H1 (cell line): ENCODE data around the gene AMZ1. TPM values are rescaled to one million over a fixed set of nuclear protein-coding genes. Genes with fewer than 3 reads are reported as not detected.

Experiments used
- CTCF ChIA-PET: fragments of 300-600 bp; sonication (Branson Sonifier 250); formaldehyde crosslinking; loops from one replicate; lab custom pipeline; 2021; ENCODE audit not compliant: partially characterized antibody; lab: Charles Lee
- POLR2A ChIA-PET: fragments of 300-600 bp; sonication (Branson Sonifier 250); formaldehyde crosslinking; loops from one replicate; lab custom pipeline; 2021; ENCODE audit warnings: inconsistent platforms; ENCODE audit not compliant: partially characterized antibody; lab: Charles Lee
- DNase-seq, 2 experiments: peaks; one replicate each; pipeline versions ENCODE4 v3.0.0 to v3.0.0-alpha.2; 2010 to 2022; ENCODE audit warnings: low spot score in 2 of 2, low read depth in 1 of 2, mixed read lengths in 1 of 2
- FAIRE-seq: peaks from 2 replicates; lab custom pipeline; 2011; peaks lifted over from hg19 to GRCh38; lab: Jason Lieb, UNC
- H2AFZ ChIP-seq: 2 replicates; pipeline ENCODE4 v1.8.1; 2012; ENCODE audit warnings: low read length, inconsistent platforms
- H2AK5ac ChIP-seq: 2 replicates; pipeline ENCODE4 v1.6.1; 2013; ENCODE audit warnings: low read depth, low read length
- H2BK120ac ChIP-seq: replicated peaks from 2 replicates; pipeline ENCODE3; 2013; ENCODE audit warnings: low read depth, low read length, inconsistent platforms
- H2BK12ac ChIP-seq: 2 replicates; pipeline ENCODE4 v1.6.1; 2013; ENCODE audit warnings: low read depth, low read length
- H2BK15ac ChIP-seq: 2 replicates; pipeline ENCODE4 v1.6.1; 2013; ENCODE audit warnings: low read length
- H2BK20ac ChIP-seq: 2 replicates; pipeline ENCODE4 v1.6.1; 2013; ENCODE audit warnings: low read length
- H2BK5ac ChIP-seq: 2 replicates; pipeline ENCODE4 v1.6.1; 2013; ENCODE audit warnings: low read depth, low read length
- H3K14ac ChIP-seq: 2 replicates; pipeline ENCODE4 v1.6.1; 2013; ENCODE audit warnings: inconsistent platforms; ENCODE audit not compliant: insufficient read length
- H3K18ac ChIP-seq: 2 replicates; pipeline ENCODE4 v1.6.1; 2013; ENCODE audit warnings: low read length; ENCODE audit errors: extremely low read depth
- H3K23ac ChIP-seq: 2 replicates; pipeline ENCODE4 v1.6.1; 2013; ENCODE audit warnings: inconsistent platforms; ENCODE audit not compliant: insufficient read length
- H3K23me2 ChIP-seq: 2 replicates; pipeline ENCODE4 v1.6.1; 2013; ENCODE audit warnings: low read depth, low read length
- H3K27ac ChIP-seq: 2 replicates; pipeline ENCODE4 v1.6.1; 2011; ENCODE audit warnings: low read depth, low read length, inconsistent platforms
- H3K27me3 ChIP-seq, 4 experiments: replicated peaks in 1 of 4; 1 replicate in 1 of 4; 2 replicates in 3 of 4; pipeline versions ENCODE4 v1.6.1 to v1.8.1; 2011 to 2013; ENCODE audit warnings: low read length in 3 of 4, mild to moderate bottlenecking in 3 of 4, inconsistent platforms in 2 of 4, mixed read lengths in 2 of 4, moderate library complexity in 1 of 4; ENCODE audit not compliant: control insufficient read depth in 3 of 4, insufficient read depth in 3 of 4; ENCODE audit errors: extremely low read depth in 1 of 4
- H3K36me3 ChIP-seq, 4 experiments: 2 replicates each; pipeline versions ENCODE4 v1.6.1 to v1.8.1; 2011 to 2013; ENCODE audit warnings: mild to moderate bottlenecking in 4 of 4, low read length in 3 of 4, moderate library complexity in 2 of 4, control low read depth in 1 of 4, inconsistent platforms in 1 of 4; ENCODE audit not compliant: insufficient read depth in 4 of 4, control insufficient read depth in 2 of 4
- H3K4ac ChIP-seq: replicated peaks from 2 replicates; pipeline ENCODE3; 2013; ENCODE audit warnings: low read length, low read depth, mixed read lengths, inconsistent platforms; ENCODE audit not compliant: insufficient read length
- H3K4me1 ChIP-seq, 4 experiments: replicated peaks in 1 of 4; 1 replicate in 1 of 4; 2 replicates in 3 of 4; pipeline versions ENCODE4 v1.6.1 to v1.8.1; 2011 to 2013; ENCODE audit warnings: low read length in 3 of 4, inconsistent platforms in 2 of 4, mixed read lengths in 1 of 4; ENCODE audit not compliant: insufficient read depth in 4 of 4, control insufficient read depth in 3 of 4
- H3K4me2 ChIP-seq, 2 experiments: 2 replicates each; pipeline versions ENCODE4 v1.6.1 to v1.8.1; 2011 to 2013; ENCODE audit warnings: low read depth in 2 of 2, low read length in 2 of 2, control low read depth in 1 of 2, inconsistent platforms in 1 of 2, mild to moderate bottlenecking in 1 of 2; ENCODE audit not compliant: insufficient read depth in 1 of 2
- H3K4me3 ChIP-seq, 4 experiments: fragments of 200-600, 300-600 bp in 1 of 4; sonication (generic), shearing (Covaris generic), sonication (Bioruptor Twin) in 1 of 4; 2 replicates each; pipeline versions ENCODE4 v1.5.1 to v1.8.1; 2011 to 2016; ENCODE audit warnings: low read length in 4 of 4, low read depth in 3 of 4, control low read depth in 2 of 4, inconsistent platforms in 2 of 4, mild to moderate bottlenecking in 2 of 4, mixed read lengths in 1 of 4, moderate library complexity in 1 of 4; ENCODE audit not compliant: insufficient read depth in 2 of 4; ENCODE audit errors: extremely low read depth in 1 of 4
- H3K56ac ChIP-seq: replicated peaks from 2 replicates; pipeline ENCODE3; 2013; ENCODE audit warnings: low read depth, mild to moderate bottlenecking, mixed read lengths, low read length, inconsistent platforms; ENCODE audit not compliant: insufficient read length
- H3K79me1 ChIP-seq: 2 replicates; pipeline ENCODE4 v1.6.1; 2013; ENCODE audit warnings: low read depth, low read length, control low read depth
- H3K79me2 ChIP-seq, 2 experiments: 2 replicates each; pipeline versions ENCODE4 v1.6.1 to v1.8.1; 2012 to 2013; ENCODE audit warnings: low read length in 2 of 2, mild to moderate bottlenecking in 2 of 2, inconsistent platforms in 1 of 2; ENCODE audit not compliant: insufficient read depth in 2 of 2, control insufficient read depth in 1 of 2
- H3K9ac ChIP-seq, 4 experiments: replicated peaks in 1 of 4; 1 replicate in 1 of 4; 2 replicates in 3 of 4; pipeline versions ENCODE4 v1.6.1 to v1.8.1; 2011 to 2013; ENCODE audit warnings: low read depth in 3 of 4, low read length in 3 of 4, control low read depth in 2 of 4, mild to moderate bottlenecking in 2 of 4, moderate library complexity in 2 of 4, inconsistent platforms in 1 of 4; ENCODE audit errors: extremely low read depth in 1 of 4
- H3K9me3 ChIP-seq, 2 experiments: 2 replicates each; pipeline versions ENCODE4 v1.6.1 to v1.8.1; 2012 to 2013; ENCODE audit warnings: mild to moderate bottlenecking in 2 of 2, moderate library complexity in 2 of 2, control low read depth in 1 of 2, inconsistent platforms in 1 of 2, low read depth in 1 of 2, low read length in 1 of 2, mixed read lengths in 1 of 2; ENCODE audit not compliant: insufficient read depth in 2 of 2
- H4K20me1 ChIP-seq, 2 experiments: replicated peaks in 1 of 2; 2 replicates each; pipeline versions ENCODE3 to v1.8.1; 2011 to 2013; ENCODE audit warnings: inconsistent platforms in 2 of 2, low read length in 2 of 2, mild to moderate bottlenecking in 1 of 2; ENCODE audit not compliant: insufficient read depth in 2 of 2, control insufficient read depth in 1 of 2
- H4K5ac ChIP-seq: 2 replicates; pipeline ENCODE4 v1.6.1; 2013; ENCODE audit warnings: low read length, low read depth, mixed read lengths, inconsistent platforms; ENCODE audit not compliant: insufficient read length
- H4K8ac ChIP-seq: 2 replicates; pipeline ENCODE4 v1.8.0; 2013; ENCODE audit warnings: mild to moderate bottlenecking, moderate library complexity, low read length, inconsistent platforms; ENCODE audit not compliant: insufficient read depth; ENCODE audit errors: extremely low read depth
- H4K91ac ChIP-seq: replicated peaks from 2 replicates; pipeline ENCODE3; 2013; ENCODE audit warnings: low read length, mixed read lengths, inconsistent platforms; ENCODE audit not compliant: insufficient read length
- EP300 ChIP-seq, 2 experiments: IDR thresholded peaks; 1 replicate in 1 of 2; 2 replicates in 1 of 2; pipeline ENCODE4 v1.6.1; 2011 to 2012; ENCODE audit warnings: low read depth in 2 of 2, low read length in 2 of 2, mild to moderate bottlenecking in 2 of 2, borderline replicate concordance in 1 of 2, inconsistent platforms in 1 of 2, moderate library complexity in 1 of 2
- NRF1 ChIP-seq: IDR thresholded peaks from 2 replicates; pipeline ENCODE4 v1.6.1; 2011; ENCODE audit warnings: mild to moderate bottlenecking, low read depth, low read length, improper control_type of control experiment
- SP2 ChIP-seq: IDR thresholded peaks from 2 replicates; pipeline ENCODE4 v1.6.1; 2012; ENCODE audit warnings: mild to moderate bottlenecking, low read length, inconsistent platforms
- TEAD4 ChIP-seq: IDR thresholded peaks from 2 replicates; pipeline ENCODE4 v1.6.1; 2012; ENCODE audit warnings: low read depth, low read length, inconsistent platforms, mixed read lengths
- WGBS, 2 experiments: shearing (Covaris generic) in 1 of 2; methylation state at CpG; one replicate each; pipeline versions ENCODE4 v1.1.6 to v1.1.7; 2013 to 2015; ENCODE audit warnings: low lambda C conversion rate in 2 of 2, mixed read lengths in 2 of 2, inconsistent platforms in 1 of 2, low coverage in 1 of 2, missing lambda C conversion rate in 1 of 2; ENCODE audit not compliant: insufficient replicate concordance in 2 of 2, insufficient coverage in 1 of 2, insufficient read length in 1 of 2; ENCODE audit errors: extremely low coverage in 1 of 2, missing lambda C conversion rate in 1 of 2; 5-methylcytosine and 5-hydroxymethylcytosine counted together
- polyA plus RNA-seq, 7 experiments: library from polyadenylated mRNA; depleted of rRNA in 3 of 7; stranded (reverse) in 5 of 7; unstranded in 2 of 7; fragments of >200 nt in 5 of 7; fragments of 200-250 nt in 2 of 7; gene quantifications; 1 replicate in 5 of 7; 2 replicates in 1 of 7; 4 replicates in 1 of 7; pipeline versions ENCODE4 v1.2.1 to v1.2.3, GENCODE V29; 2011 to 2013; ENCODE audit warnings: missing spikeins in 2 of 7, mixed read lengths in 2 of 7
- total RNA-seq: library from RNA; stranded (reverse); fragmentation: NEBNext Ultra II Directional; extraction: Animal tissue kit (Norgen Biotek cat#: 25700); gene quantifications from 2 replicates; pipeline ENCODE4 v1.2.1, GENCODE V29; 2021

The AMZ1 gene
- total and polyA plus RNA-seq, 2 of the 8 experiments (the other 6 are each of a cell fraction or from before 2014, with no cell fraction given): 0.59 to 1.4 TPM

GRCh38 chr7:2726316-2727018, 38.5 kb downstream of the AMZ1 start:
- Histone ChIP-seq H3K79me2 (peaks cover 0 to 10% of the 10 kb centered on the region in 2 experiments; a peak in 1 of 4 replicates), H4K91ac (no peak overlapping the region), H3K23ac (no peak overlapping the region), H3K27me3 (no peaks in the 10 kb centered on the region), H4K8ac (no peak overlapping the region), H3K23me2 (no peaks in the 10 kb centered on the region), H3K14ac (no peak overlapping the region), H2BK20ac (no peak overlapping the region), H3K18ac (no peak overlapping the region), H3K4ac (no peak overlapping the region), H3K27ac (no peak overlapping the region), H3K9me3 (no peaks in the 10 kb centered on the region), H2BK120ac (no peak overlapping the region), H2AK5ac (no peak overlapping the region), H3K4me2 (no peak overlapping the region), H3K79me1 (peaks cover 13% of the 10 kb centered on the region; the same call in 1 of the 2 replicates), H3K4me1 (peaks cover 0 to 3% (median 0%) of the 10 kb centered on the region in 4 experiments; a peak in 1 of 7 replicates), H2BK15ac (no peak overlapping the region), H3K36me3 (peaks cover 6 to 25% (median 14%) of the 10 kb centered on the region in 4 experiments)
- no peak for DNase-seq
- POLR2A ChIA-PET: interaction anchor here (1.1 kb wide), 1 partner anchor 14 kb away, joined by 3 read pairs; no protein-coding TSS in a partner anchor
- 89% methylated on average over 18 of the region's 18 CpGs; no CpG with 5 or more reads in 1 of the 2 experiments for WGBS, 2 experiments
- CTCF ChIA-PET: interaction anchor here (0.8 to 11.4 kb wide), 3 partner anchors 13 to 171 kb away, joined by 3 to 125 read pairs (median 3); partner anchors contain the start of gene BRAT1
- no peak for FAIRE-seq
- TF ChIP-seq TEAD4 (no peak), NRF1 (no peak), EP300 (IDR thresholded peaks at IDR 0.05; ENCODE audit: borderline replicate concordance in 1 of 2, low read depth in 2 of 2, low read length in 2 of 2) (no peak), SP2 (no peak)
- TF ChIP-seq, all 59 proteins: peak for 0
- no peak overlapping the region for H3K4me3 ChIP-seq
- H2BK12ac ChIP-seq: no peak overlapping the region
- H2BK5ac ChIP-seq: peak overlapping the region; percentile 16; the same call in 1 of the 2 replicates
- H3K9ac ChIP-seq: no peak overlapping the region
- no peak overlapping the region for H2AFZ ChIP-seq
- H4K20me1 ChIP-seq: peaks cover 1 to 14% of the 10 kb centered on the region in 2 experiments
- H3K56ac ChIP-seq: no peak overlapping the region
- H4K5ac ChIP-seq: no peak overlapping the region
